Measurements from ENCODE around the gene CLDN6. TPM values are rescaled to one million over a fixed set of nuclear protein-coding genes. Genes with fewer than 3 reads are reported as not detected.

CLDN6 gene
- total and polyA plus RNA-seq, 2 of the 13 experiments (the other 11 are each of a cell fraction or from before 2014, with no cell fraction given), result 5.9 to 7.6 TPM

DNA sequence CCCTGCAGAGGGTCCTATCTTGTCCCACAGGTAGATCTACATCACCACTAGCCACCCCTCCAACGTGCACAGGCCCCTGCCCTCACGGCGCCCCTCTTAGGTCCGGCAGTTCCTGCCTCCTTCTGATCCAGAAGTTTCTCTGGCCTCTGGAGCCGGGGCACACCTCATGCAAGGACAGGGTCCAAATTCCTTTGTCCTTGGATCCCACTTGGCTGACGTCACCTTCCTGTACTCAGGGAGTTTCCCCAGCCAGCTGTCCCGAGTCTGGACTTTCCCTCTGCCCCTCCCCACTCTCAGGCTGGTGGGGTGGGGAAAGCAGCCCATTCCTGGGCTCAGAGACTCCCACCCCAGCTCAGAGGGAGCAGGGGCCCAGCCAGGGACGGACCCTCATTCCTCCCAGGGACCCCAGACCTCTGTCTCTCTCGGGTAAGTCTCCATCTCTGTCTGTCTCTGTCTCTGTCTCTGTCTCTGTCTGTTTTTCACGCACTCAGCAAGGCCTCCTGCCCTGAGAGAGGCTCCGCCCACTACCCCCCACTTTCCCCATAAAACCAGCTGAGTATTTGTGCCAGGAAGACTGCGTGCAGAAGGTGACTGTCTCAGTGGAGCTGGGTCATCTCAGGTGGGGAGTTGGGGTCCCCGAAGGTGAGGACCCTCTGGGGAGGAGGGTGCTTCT, 47.2 kb upstream of the CLDN6 start, which contains the start of gene IL32 (continued):
- TF ChIP-seq ZSCAN30 (CRISPR knock-in tag; IDR thresholded peaks at IDR 0.05), result no peak
- TF ChIP-seq, protein P1, sequence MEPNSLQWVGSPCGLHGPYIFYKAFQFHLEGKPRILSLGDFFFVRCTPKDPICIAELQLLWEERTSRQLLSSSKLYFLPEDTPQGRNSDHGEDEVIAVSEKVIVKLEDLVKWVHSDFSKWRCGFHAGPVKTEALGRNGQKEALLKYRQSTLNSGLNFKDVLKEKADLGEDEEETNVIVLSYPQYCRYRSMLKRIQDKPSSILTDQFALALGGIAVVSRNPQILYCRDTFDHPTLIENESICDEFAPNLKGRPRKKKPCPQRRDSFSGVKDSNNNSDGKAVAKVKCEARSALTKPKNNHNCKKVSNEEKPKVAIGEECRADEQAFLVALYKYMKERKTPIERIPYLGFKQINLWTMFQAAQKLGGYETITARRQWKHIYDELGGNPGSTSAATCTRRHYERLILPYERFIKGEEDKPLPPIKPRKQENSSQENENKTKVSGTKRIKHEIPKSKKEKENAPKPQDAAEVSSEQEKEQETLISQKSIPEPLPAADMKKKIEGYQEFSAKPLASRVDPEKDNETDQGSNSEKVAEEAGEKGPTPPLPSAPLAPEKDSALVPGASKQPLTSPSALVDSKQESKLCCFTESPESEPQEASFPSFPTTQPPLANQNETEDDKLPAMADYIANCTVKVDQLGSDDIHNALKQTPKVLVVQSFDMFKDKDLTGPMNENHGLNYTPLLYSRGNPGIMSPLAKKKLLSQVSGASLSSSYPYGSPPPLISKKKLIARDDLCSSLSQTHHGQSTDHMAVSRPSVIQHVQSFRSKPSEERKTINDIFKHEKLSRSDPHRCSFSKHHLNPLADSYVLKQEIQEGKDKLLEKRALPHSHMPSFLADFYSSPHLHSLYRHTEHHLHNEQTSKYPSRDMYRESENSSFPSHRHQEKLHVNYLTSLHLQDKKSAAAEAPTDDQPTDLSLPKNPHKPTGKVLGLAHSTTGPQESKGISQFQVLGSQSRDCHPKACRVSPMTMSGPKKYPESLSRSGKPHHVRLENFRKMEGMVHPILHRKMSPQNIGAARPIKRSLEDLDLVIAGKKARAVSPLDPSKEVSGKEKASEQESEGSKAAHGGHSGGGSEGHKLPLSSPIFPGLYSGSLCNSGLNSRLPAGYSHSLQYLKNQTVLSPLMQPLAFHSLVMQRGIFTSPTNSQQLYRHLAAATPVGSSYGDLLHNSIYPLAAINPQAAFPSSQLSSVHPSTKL (CRISPR knock-in tag; IDR thresholded peaks at IDR 0.05), result peak; percentile 71
- TF ChIP-seq, protein P2, sequence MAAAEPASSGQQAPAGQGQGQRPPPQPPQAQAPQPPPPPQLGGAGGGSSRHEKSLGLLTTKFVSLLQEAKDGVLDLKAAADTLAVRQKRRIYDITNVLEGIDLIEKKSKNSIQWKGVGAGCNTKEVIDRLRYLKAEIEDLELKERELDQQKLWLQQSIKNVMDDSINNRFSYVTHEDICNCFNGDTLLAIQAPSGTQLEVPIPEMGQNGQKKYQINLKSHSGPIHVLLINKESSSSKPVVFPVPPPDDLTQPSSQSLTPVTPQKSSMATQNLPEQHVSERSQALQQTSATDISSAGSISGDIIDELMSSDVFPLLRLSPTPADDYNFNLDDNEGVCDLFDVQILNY (CRISPR knock-in tag; conservative IDR thresholded peaks at IDR 0.05), result no peak
- 0 out of 2 replicates have a peak, but pooled peaks have one; percentile 32 for TF ChIP-seq RCOR2 (CRISPR knock-in tag; IDR thresholded peaks at IDR 0.05)
- no peak for TF ChIP-seq MAF1 (CRISPR knock-in tag; IDR thresholded peaks at IDR 0.05; ENCODE audit: borderline replicate concordance)
- TF ChIP-seq SIX1 (CRISPR knock-in tag; IDR thresholded peaks at IDR 0.05; ENCODE audit: borderline replicate concordance), result no peak
- TF ChIP-seq, protein P3, sequence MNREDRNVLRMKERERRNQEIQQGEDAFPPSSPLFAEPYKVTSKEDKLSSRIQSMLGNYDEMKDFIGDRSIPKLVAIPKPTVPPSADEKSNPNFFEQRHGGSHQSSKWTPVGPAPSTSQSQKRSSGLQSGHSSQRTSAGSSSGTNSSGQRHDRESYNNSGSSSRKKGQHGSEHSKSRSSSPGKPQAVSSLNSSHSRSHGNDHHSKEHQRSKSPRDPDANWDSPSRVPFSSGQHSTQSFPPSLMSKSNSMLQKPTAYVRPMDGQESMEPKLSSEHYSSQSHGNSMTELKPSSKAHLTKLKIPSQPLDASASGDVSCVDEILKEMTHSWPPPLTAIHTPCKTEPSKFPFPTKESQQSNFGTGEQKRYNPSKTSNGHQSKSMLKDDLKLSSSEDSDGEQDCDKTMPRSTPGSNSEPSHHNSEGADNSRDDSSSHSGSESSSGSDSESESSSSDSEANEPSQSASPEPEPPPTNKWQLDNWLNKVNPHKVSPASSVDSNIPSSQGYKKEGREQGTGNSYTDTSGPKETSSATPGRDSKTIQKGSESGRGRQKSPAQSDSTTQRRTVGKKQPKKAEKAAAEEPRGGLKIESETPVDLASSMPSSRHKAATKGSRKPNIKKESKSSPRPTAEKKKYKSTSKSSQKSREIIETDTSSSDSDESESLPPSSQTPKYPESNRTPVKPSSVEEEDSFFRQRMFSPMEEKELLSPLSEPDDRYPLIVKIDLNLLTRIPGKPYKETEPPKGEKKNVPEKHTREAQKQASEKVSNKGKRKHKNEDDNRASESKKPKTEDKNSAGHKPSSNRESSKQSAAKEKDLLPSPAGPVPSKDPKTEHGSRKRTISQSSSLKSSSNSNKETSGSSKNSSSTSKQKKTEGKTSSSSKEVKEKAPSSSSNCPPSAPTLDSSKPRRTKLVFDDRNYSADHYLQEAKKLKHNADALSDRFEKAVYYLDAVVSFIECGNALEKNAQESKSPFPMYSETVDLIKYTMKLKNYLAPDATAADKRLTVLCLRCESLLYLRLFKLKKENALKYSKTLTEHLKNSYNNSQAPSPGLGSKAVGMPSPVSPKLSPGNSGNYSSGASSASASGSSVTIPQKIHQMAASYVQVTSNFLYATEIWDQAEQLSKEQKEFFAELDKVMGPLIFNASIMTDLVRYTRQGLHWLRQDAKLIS (CRISPR knock-in tag; IDR thresholded peaks at IDR 0.05), result no peak
- no peak for TF ChIP-seq ZSCAN25 (CRISPR knock-in tag; IDR thresholded peaks at IDR 0.05)
- no peak for TF ChIP-seq ZNF138 (CRISPR knock-in tag; IDR thresholded peaks at IDR 0.05; ENCODE audit: low read depth)
- no peak for TF ChIP-seq IRX3 (CRISPR knock-in tag; IDR thresholded peaks at IDR 0.05; ENCODE audit: borderline replicate concordance, low read depth)
- no peak for TF ChIP-seq ZNF841 (CRISPR knock-in tag; IDR thresholded peaks at IDR 0.05; ENCODE audit: borderline replicate concordance)
- TF ChIP-seq, protein P4, sequence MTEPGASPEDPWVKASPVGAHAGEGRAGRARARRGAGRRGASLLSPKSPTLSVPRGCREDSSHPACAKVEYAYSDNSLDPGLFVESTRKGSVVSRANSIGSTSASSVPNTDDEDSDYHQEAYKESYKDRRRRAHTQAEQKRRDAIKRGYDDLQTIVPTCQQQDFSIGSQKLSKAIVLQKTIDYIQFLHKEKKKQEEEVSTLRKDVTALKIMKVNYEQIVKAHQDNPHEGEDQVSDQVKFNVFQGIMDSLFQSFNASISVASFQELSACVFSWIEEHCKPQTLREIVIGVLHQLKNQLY (CRISPR knock-in tag; IDR thresholded peaks at IDR 0.05), result peak; percentile 49; the same call in 1 of the 2 replicates
- TF ChIP-seq, protein P5, sequence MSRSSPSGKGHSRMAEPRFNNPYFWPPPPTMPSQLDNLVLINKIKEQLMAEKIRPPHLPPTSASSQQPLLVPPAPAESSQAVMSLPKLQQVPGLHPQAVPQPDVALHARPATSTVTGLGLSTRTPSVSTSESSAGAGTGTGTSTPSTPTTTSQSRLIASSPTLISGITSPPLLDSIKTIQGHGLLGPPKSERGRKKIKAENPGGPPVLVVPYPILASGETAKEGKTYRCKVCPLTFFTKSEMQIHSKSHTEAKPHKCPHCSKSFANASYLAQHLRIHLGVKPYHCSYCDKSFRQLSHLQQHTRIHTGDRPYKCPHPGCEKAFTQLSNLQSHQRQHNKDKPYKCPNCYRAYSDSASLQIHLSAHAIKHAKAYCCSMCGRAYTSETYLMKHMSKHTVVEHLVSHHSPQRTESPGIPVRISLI (CRISPR knock-in tag; IDR thresholded peaks at IDR 0.05; ENCODE audit: borderline replicate concordance), result no peak
- no peak for TF ChIP-seq ZNF879 (CRISPR knock-in tag; IDR thresholded peaks at IDR 0.05)
- TF ChIP-seq ZNF790 (CRISPR knock-in tag; IDR thresholded peaks at IDR 0.05; ENCODE audit: borderline replicate concordance), result no peak
- TF ChIP-seq, protein P6, sequence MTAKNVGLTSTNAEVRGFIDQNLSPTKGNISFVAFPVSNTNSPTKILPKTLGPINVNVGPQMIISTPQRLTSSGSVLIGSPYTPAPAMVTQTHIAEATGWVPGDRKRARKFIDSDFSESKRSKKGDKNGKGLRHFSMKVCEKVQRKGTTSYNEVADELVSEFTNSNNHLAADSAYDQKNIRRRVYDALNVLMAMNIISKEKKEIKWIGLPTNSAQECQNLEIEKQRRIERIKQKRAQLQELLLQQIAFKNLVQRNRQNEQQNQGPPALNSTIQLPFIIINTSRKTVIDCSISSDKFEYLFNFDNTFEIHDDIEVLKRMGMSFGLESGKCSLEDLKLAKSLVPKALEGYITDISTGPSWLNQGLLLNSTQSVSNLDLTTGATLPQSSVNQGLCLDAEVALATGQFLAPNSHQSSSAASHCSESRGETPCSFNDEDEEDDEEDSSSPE (CRISPR knock-in tag; IDR thresholded peaks at IDR 0.05), result 0 out of 2 replicates have a peak, but pooled peaks have one; percentile 55
- TF ChIP-seq ZFP37 (CRISPR knock-in tag; IDR thresholded peaks at IDR 0.05; ENCODE audit: borderline replicate concordance), result no peak
- TF ChIP-seq MXD4 (CRISPR knock-in tag; IDR thresholded peaks at IDR 0.05), result no peak
